Astrocyte of the spinal cord (primary cell): ENCODE measurements around the gene PRICKLE2.

Experiments
- DNase-seq: peaks from one replicate; pipeline ENCODE4 v3.0.0; 2011; ENCODE audit warnings: low read depth, low spot score
- H3K4me3 ChIP-seq: 2 replicates; pipeline ENCODE4 v1.5.1; 2011; ENCODE audit warnings: low read depth, mild to moderate bottlenecking, low read length, moderate library complexity
- CTCF ChIP-seq: IDR thresholded peaks from 2 replicates; pipeline ENCODE4 v1.5.1; 2012; ENCODE audit warnings: low read depth, mild to moderate bottlenecking, low read length, inconsistent platforms
- in situ Hi-C: cut with HindIII; loops from 2 replicates; pipeline ENCODE4 v1.10.0; 2017; ENCODE audit warnings: low sequenced_read_pairs

PRICKLE2 gene

GRCh38 chr3:64138656-64139375, 86.5 kb downstream of the PRICKLE2 start:
- no peak overlapping the region for H3K4me3 ChIP-seq
- no peak for DNase-seq
- in situ Hi-C loops = no loop called here
- TF ChIP-seq CTCF = no peak

DNA sequence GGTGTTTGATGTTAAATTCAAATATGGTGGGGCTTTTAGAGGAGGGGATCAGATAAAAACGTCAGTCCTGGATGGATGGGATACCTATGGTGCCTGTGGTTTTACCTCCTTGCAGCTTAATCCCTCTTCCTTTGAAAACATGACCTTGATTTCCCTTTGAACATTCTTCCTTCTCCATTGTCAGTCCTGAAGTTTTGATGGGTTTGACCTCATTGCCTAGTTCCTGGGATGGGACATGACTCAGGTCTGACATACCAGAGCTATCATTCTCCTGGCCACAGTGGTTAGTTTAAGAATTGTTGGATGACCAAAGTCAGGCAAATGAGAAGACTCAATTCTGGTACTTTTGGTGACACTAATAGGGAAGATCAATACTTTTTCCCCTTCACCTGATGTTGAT, 87.2 kb downstream of the PRICKLE2 start:
- in situ Hi-C loops = no loop called here
- H3K4me3 ChIP-seq = no peak overlapping the region
- DNase-seq = no peak
- TF ChIP-seq CTCF = no peak

GRCh38 chr3:64134882-64135281, 90.4 kb downstream of the PRICKLE2 start:
- in situ Hi-C loops = no loop called here
- DNase-seq = no peak
- TF ChIP-seq CTCF = no peak
- no peak overlapping the region for H3K4me3 ChIP-seq

GRCh38 chr3:64133987-64134386, 91.3 kb downstream of the PRICKLE2 start:
- in situ Hi-C loops = no loop called here
- no peak for TF ChIP-seq CTCF
- H3K4me3 ChIP-seq = no peak overlapping the region
- DNase-seq = no peak

- no peak for DNase-seq
- in situ Hi-C loops = no loop called here
These were observed 92.0 kb downstream of the PRICKLE2 start for GRCh38 chr3:64133272-64133671.

GRCh38 chr3:64131725-64132469, 93.4 kb downstream of the PRICKLE2 start:
- no peak for DNase-seq
- in situ Hi-C loops = no loop called here
- no peak for TF ChIP-seq CTCF

More at GRCh38 chr3:64133272-64133671, 92.0 kb downstream of the PRICKLE2 start:
- H3K4me3 ChIP-seq = no peak overlapping the region
- TF ChIP-seq CTCF = no peak

More at GRCh38 chr3:64131725-64132469, 93.4 kb downstream of the PRICKLE2 start:
- H3K4me3 ChIP-seq = no peak overlapping the region
